Activated naive CD4-positive, alpha-beta T cell treated with anti-CD3 and anti-CD28 coated beads, Interleukin-2, amount 50 U/mL, for 72 hours (primary cell): ENCODE measurements around the gene ILRUN. TPM values are rescaled to one million over a fixed set of nuclear protein-coding genes. Genes with fewer than 3 reads are reported as not detected.
"Not testable (repeated sequence)": the region's sequence is repeated elsewhere in the genome, so short reads cannot be mapped to it uniquely, and the experiment has no call there.

ENCODE experiments used
- ATAC-seq, 2 donors: fragments of 150-1000 bp; cut with Tn5 transposase; 2 replicates each; pipeline ENCODE4 v1.10.0; 2021; ENCODE audit warnings: mild to moderate bottlenecking in 2 of 2, moderate library complexity in 2 of 2
- DNase-seq, 2 donors: peaks; one replicate each; pipeline ENCODE4 v3.0.0; 2021 to 2022; ENCODE audit warnings: low spot score in 2 of 2
- H3K27ac Mint-ChIP-seq, 2 donors: one replicate each; pipeline ENCODE4 v1.8.0; 2022; ENCODE audit warnings: mild to moderate bottlenecking in 2 of 2, mixed read lengths in 2 of 2
- H3K36me3 Mint-ChIP-seq, 2 donors: one replicate each; pipeline ENCODE4 v1.8.0; 2022; ENCODE audit warnings: mixed read lengths in 2 of 2
- H3K9me3 Mint-ChIP-seq, 2 donors: one replicate each; pipeline ENCODE4 v1.8.0; 2022; ENCODE audit warnings: mixed read lengths in 2 of 2
- total RNA-seq, 2 donors: library from RNA; stranded (reverse); gene quantifications; one replicate each; pipeline ENCODE4 v1.2.3, GENCODE V29; 2022

ILRUN gene
- 10 to 100 TPM; 53.3 to 64.1 TPM for total RNA-seq

DNA sequence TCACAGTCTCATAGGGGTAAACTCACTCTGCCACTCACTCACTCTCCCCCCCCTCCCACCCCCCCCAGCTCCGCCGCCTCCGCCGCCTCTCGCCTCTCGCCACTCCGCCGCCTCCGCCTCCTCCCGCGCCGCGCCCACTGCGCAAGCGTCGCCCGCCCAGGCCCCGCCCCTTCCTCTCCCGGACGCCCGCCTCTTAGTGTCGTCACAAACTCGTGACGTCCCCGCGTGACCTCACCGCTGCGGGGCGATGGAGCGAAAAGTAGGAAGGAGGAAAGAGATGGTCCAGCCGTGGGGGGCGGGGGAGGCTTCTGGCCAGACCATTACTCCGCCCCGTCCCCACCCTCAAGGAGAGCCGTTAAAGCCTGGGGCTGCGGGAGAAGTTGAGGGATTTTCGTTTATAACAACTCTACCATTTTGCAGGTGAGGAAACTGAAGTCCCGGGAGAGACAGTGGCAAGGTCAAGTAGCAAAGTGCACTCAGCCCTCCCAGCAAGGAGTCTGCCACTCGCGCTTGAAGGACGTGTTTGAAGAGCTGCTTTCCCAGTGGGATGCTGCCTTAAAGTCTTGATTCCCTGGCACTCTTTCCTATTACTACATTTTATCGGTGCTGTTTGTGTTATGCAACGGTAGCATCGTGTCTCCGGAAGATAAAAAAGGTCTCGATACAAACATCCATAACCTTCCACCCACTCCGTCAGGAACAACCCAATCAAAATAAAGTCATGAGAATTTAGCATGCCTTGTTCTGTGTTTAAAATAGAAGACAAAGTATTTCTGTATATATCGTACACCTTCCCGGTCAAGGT lies at the start of gene ILRUN:
TSS of gene ILRUN (minus strand) at position 29 of the 805 bp plus-strand sequence. CDS start 164 bp downstream, outside the sequence.
- ATAC-seq, result peak; percentile 92 to 93
- no peaks in the 10 kb centered on the region for H3K9me3 Mint-ChIP-seq
- H3K27ac Mint-ChIP-seq, result peak within 1 kb of the TSS; percentile 93 to 95
- H3K36me3 Mint-ChIP-seq, result peaks cover 18% of the 10 kb centered on the region in 2 donors
- DNase-seq, result peak; percentile 92 to 94

DNA sequence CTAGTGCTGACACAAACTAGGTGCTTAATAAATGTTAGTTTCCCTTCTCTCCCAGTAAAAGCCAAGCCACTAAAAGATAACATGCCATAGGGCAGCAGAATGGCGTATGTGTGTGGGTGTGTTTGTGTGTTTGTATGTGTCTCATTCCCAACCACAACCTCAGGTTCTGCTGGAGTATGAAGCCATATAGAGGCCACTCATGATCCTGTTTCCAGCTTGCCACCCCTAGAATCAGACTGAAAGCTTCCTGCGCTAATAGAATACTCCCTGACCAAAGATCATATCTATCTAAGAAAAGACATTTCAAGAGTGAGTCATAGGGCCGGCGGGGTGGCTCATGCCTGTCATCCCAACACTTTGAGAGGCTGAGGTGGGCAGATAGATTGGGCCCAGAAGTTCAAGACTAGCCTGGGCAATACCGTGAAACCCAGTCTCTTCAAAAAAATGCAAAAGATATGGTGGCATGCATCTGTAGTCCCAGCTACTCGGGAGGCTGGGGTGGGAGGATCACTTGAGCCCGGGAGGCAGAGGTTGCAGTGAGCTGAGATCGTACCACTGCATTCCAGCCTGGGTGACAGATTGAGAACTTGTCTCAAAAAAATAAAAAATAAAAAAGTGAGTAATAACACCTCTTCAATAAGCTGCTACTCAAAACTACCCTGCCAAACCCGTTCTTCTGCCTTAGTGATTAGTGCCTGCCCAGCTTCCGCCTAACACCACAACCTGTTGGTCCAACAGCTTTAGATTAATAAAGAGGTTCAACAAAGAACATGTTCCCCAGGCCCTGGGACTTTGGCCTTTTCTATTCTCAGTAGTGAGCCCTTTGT lies 48.9 kb upstream of the ILRUN start:
- DNase-seq (no peak), ATAC-seq (peak; percentile 24 to 63)
- Mint-ChIP-seq H3K36me3 (no peaks in the 10 kb centered on the region), H3K9me3 (no peaks in the 10 kb centered on the region), H3K27ac (peak overlapping the region; percentile 3 to 65)

GRCh38 chr6:34744294-34744647 lies 47.7 kb upstream of the ILRUN start:
- H3K9me3 Mint-ChIP-seq, H3K36me3 Mint-ChIP-seq, H3K27ac Mint-ChIP-seq, ATAC-seq, DNase-seq: not testable (repeated sequence)

DNA sequence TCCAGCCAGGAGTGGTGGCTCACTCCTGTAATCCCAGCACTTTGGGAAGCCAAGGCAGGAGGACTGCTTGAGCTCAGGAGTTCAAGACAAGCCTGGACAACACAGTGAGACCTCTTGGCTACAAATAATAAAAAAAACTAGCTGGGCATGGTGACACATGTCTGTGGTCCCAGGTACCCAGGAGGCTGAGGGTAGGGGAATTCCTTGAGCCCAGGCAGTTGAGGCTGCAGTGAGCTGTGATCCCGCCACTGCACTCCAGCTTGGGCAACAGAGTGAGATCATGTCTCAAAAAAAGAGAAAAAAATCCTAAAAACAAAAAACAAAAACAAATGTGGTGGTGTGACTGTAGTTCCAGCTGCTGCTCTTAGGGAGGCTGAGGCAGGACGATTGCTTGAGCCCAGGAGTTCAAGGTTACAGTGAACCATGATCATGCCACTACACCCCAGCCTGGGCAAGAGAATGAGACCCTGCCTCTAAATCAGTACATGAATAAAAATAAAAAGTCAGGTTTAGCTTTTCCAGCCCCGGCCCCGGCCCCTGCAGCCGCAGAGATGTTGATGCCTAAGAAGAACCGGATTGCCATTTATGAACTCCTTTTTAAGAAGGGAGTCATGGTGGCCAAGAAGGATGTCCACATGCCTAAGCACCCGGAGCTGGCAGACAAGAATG lies 47.2 kb upstream of the ILRUN start:
- no peaks in the 10 kb centered on the region for H3K9me3 Mint-ChIP-seq
- H3K36me3 Mint-ChIP-seq, result no peaks in the 10 kb centered on the region
- no peak for DNase-seq
- H3K27ac Mint-ChIP-seq, result no peak overlapping the region
- no peak for ATAC-seq

- ATAC-seq, result no peak
These were observed 45.5 kb upstream of the ILRUN start for GRCh38 chr6:34742094-34742493.

GRCh38 chr6:34736823-34737222 lies 40.3 kb upstream of the ILRUN start:
- DNase-seq (no peak), ATAC-seq (peak in 1 of 2 donors; percentile 71)
- H3K9me3 Mint-ChIP-seq, result no peaks in the 10 kb centered on the region
- no peaks in the 10 kb centered on the region for H3K36me3 Mint-ChIP-seq
- peak overlapping the region in 1 of 2 donors; percentile 18 for H3K27ac Mint-ChIP-seq

More at GRCh38 chr6:34742094-34742493, 45.5 kb upstream of the ILRUN start:
- DNase-seq, result no peak
- Mint-ChIP-seq H3K9me3 (no peaks in the 10 kb centered on the region), H3K36me3 (no peaks in the 10 kb centered on the region), H3K27ac (no peak overlapping the region)

GRCh38 chr6:34731393-34732060 lies 35.0 kb upstream of the ILRUN start:
- no peak overlapping the region for H3K27ac Mint-ChIP-seq
- no peaks in the 10 kb centered on the region for H3K9me3 Mint-ChIP-seq
- no peak for ATAC-seq
- DNase-seq, result no peak
- H3K36me3 Mint-ChIP-seq, result no peaks in the 10 kb centered on the region

GRCh38 chr6:34729631-34730470 lies 33.3 kb upstream of the ILRUN start:
- H3K9me3 Mint-ChIP-seq, result no peaks in the 10 kb centered on the region
- no peak for DNase-seq
- H3K27ac Mint-ChIP-seq, result no peak overlapping the region
- H3K36me3 Mint-ChIP-seq, result no peaks in the 10 kb centered on the region
- no peak for ATAC-seq

DNA sequence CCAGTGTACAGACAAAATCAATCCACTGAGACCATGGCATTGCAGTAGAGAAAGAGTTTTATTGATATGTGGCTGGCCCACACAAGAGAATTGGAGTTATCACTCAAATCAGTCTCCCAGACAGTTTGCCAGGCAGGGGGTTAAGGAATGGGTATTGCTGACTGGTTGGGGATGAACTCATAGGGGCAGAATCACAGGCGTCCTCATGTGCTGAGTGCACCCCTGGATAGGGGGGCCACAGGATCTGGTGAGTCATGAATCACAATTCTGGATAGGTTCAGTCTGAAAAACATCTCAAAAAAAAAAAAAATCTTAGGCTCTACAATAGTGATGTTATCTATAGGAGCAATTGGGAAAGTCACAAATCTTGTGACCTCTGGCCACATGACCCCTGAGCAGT lies 29.5 kb upstream of the ILRUN start:
- DNase-seq, result no peak
- ATAC-seq, result no peak
- no peaks in the 10 kb centered on the region for H3K36me3 Mint-ChIP-seq
- no peaks in the 10 kb centered on the region for H3K9me3 Mint-ChIP-seq
- no peak overlapping the region for H3K27ac Mint-ChIP-seq

GRCh38 chr6:34723203-34723602 lies 26.6 kb upstream of the ILRUN start:
- DNase-seq (no peak), ATAC-seq (no peak)
- H3K9me3 Mint-ChIP-seq, result no peaks in the 10 kb centered on the region
- H3K27ac Mint-ChIP-seq, result no peak overlapping the region
- no peaks in the 10 kb centered on the region for H3K36me3 Mint-ChIP-seq

DNA sequence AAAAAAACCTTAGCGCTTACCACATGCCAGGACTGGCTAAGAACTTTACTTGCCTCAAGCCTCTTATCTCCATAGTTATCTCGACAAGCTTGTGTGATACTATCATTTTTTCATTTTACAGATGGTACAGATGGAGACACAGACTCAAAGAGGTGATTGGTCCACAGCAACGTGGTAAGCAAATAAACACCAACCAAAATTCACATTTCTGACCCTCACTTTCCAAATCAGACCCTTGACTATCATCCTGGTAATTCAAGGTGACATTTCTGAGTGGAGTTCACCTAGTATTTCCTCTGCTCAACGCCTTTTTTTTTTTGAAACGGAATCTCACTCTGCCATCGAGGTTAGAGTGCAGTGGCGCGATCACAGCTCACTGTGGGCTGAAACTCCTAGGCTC lies 25.9 kb upstream of the ILRUN start:
- ATAC-seq (no peak), DNase-seq (no peak)
- Mint-ChIP-seq H3K27ac (no peak overlapping the region), H3K9me3 (no peaks in the 10 kb centered on the region), H3K36me3 (no peaks in the 10 kb centered on the region)

DNA sequence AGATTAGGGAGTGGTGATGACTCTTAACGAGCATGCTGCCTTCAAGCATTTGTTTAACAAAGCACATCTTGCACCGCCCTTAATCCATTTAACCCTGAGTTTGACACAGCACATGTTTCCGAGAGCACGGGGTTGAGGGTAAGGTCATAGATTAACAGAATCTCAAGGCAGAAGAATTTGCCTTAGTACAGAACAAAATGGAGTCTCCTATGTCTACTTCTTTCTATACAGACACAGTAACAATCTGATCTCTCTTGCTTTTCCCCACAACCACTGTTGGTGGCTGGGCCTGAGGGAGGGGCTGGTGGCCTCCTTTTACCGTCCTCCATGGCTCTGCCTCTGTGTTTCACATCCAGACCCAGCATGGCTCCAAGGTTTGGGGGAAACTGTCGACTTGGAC lies 23.6 kb upstream of the ILRUN start:
- H3K27ac Mint-ChIP-seq, DNase-seq, ATAC-seq, H3K36me3 Mint-ChIP-seq, H3K9me3 Mint-ChIP-seq: not testable (repeated sequence)

- ATAC-seq, H3K9me3 Mint-ChIP-seq, DNase-seq, H3K36me3 Mint-ChIP-seq, H3K27ac Mint-ChIP-seq: not testable (repeated sequence)
These were observed 23.1 kb upstream of the ILRUN start for GRCh38 chr6:34719646-34720045.

GRCh38 chr6:34718976-34719375 lies 22.4 kb upstream of the ILRUN start:
- Mint-ChIP-seq H3K27ac (no peak overlapping the region), H3K36me3 (no peaks in the 10 kb centered on the region), H3K9me3 (no peaks in the 10 kb centered on the region)
- no peak for ATAC-seq
- no peak for DNase-seq

- no peaks in the 10 kb centered on the region for H3K9me3 Mint-ChIP-seq
- no peak for ATAC-seq
These were observed 20.9 kb upstream of the ILRUN start for GRCh38 chr6:34717466-34717865.

GRCh38 chr6:34714663-34715062 lies 18.1 kb upstream of the ILRUN start:
- DNase-seq, result no peak
- Mint-ChIP-seq H3K27ac (no peak overlapping the region), H3K36me3 (no peaks in the 10 kb centered on the region), H3K9me3 (no peaks in the 10 kb centered on the region)
- ATAC-seq, result no peak

More at GRCh38 chr6:34717466-34717865, 20.9 kb upstream of the ILRUN start:
- H3K36me3 Mint-ChIP-seq, result no peaks in the 10 kb centered on the region
- H3K27ac Mint-ChIP-seq, result no peak overlapping the region
- no peak for DNase-seq
